WTC11 (cell line): ENCODE results near the gene MYOG.

Source experiments
- AFF4 ChIP-seq: sonication (generic); formaldehyde crosslinking; IDR thresholded peaks from 2 replicates; pipeline ENCODE4 v1.8.1; 2023; ENCODE audit warnings: mild to moderate bottlenecking, missing genetic modification reagents, borderline replicate concordance
- CBFB ChIP-seq: sonication (generic); formaldehyde crosslinking; IDR thresholded peaks from 2 replicates; pipeline ENCODE4 v1.8.1; 2022; ENCODE audit warnings: mild to moderate bottlenecking, low read depth, missing genetic modification reagents
- ELF4 ChIP-seq: sonication (generic); formaldehyde crosslinking; IDR thresholded peaks from 2 replicates; pipeline ENCODE4 v1.8.1; 2022; ENCODE audit warnings: low read depth, mild to moderate bottlenecking, moderate library complexity, missing genetic modification reagents
- EMX1 ChIP-seq: fragments of 250-450 bp; sonication (Bioruptor Pico); IDR thresholded peaks from 2 replicates; pipeline ENCODE4 v1.8.0; 2021; ENCODE audit warnings: mild to moderate bottlenecking
- NR2C2 ChIP-seq: sonication (generic); formaldehyde crosslinking; IDR thresholded peaks from 2 replicates; pipeline ENCODE4 v1.8.0; 2022; ENCODE audit warnings: mild to moderate bottlenecking, missing genetic modification reagents
- PREB ChIP-seq: sonication (generic); formaldehyde crosslinking; IDR thresholded peaks from 2 replicates; pipeline ENCODE4 v1.8.1; 2022; ENCODE audit warnings: mild to moderate bottlenecking, missing genetic modification reagents, moderate library complexity, borderline replicate concordance
- SP1 ChIP-seq: sonication (generic); formaldehyde crosslinking; conservative IDR thresholded peaks from 2 replicates; pipeline ENCODE4 v1.8.1; 2022; ENCODE audit warnings: missing genetic modification reagents
- TEAD4 ChIP-seq: sonication (generic); formaldehyde crosslinking; IDR thresholded peaks from 2 replicates; pipeline ENCODE4 v1.8.0; 2022; ENCODE audit warnings: mild to moderate bottlenecking, missing genetic modification reagents
- USF1 ChIP-seq: sonication (generic); formaldehyde crosslinking; IDR thresholded peaks from 2 replicates; pipeline ENCODE4 v1.8.0; 2022; ENCODE audit warnings: mild to moderate bottlenecking, missing genetic modification reagents
- TF ChIP-seq, protein P1 (sequence below): fragments of 200-600 bp; IDR thresholded peaks from 2 replicates; pipeline ENCODE4 v1.8.0; 2022; ENCODE audit warnings: antibody characterized with exemption

- TF ChIP-seq CBFB (CRISPR knock-in tag) (no peak), ELF4 (CRISPR knock-in tag) (no peak), AFF4 (CRISPR knock-in tag) (no peak), TEAD4 (CRISPR knock-in tag) (no peak), USF1 (CRISPR knock-in tag) (no peak), SP1 (CRISPR knock-in tag) (no peak), PREB (no peak), NR2C2 (no peak), EMX1 (no peak)
- TF ChIP-seq, protein P1, sequence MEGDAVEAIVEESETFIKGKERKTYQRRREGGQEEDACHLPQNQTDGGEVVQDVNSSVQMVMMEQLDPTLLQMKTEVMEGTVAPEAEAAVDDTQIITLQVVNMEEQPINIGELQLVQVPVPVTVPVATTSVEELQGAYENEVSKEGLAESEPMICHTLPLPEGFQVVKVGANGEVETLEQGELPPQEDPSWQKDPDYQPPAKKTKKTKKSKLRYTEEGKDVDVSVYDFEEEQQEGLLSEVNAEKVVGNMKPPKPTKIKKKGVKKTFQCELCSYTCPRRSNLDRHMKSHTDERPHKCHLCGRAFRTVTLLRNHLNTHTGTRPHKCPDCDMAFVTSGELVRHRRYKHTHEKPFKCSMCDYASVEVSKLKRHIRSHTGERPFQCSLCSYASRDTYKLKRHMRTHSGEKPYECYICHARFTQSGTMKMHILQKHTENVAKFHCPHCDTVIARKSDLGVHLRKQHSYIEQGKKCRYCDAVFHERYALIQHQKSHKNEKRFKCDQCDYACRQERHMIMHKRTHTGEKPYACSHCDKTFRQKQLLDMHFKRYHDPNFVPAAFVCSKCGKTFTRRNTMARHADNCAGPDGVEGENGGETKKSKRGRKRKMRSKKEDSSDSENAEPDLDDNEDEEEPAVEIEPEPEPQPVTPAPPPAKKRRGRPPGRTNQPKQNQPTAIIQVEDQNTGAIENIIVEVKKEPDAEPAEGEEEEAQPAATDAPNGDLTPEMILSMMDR: no peak
Measured at GRCh38 chr1:203040513-203041275, 45.1 kb downstream of the MYOG start.
